Measurements from ENCODE around the gene PRADC1. TPM values are rescaled to one million over a fixed set of nuclear protein-coding genes. Genes with fewer than 3 reads are reported as not detected.

The PRADC1 gene
- total RNA-seq, 4 donors from 2014 or later = 14.3 to 65.2 (median 33.2) TPM

- H3K27ac ChIP-seq = no peak overlapping the region
- peaks cover 0 to 11% of the 10 kb centered on the region in 2 donors for H3K36me3 ChIP-seq
- peaks cover 3 to 4% of the 10 kb centered on the region in 2 donors for H3K4me1 ChIP-seq
- no peaks in the 10 kb centered on the region for H3K27me3 ChIP-seq
- WGBS, 2 donors = 90 to 95% methylated on average over 12 to 14 of the region's 14 CpGs
- no peaks in the 10 kb centered on the region for H3K9me3 ChIP-seq
- no peak overlapping the region for H3K4me3 ChIP-seq (replicated peaks in 1 of 3)
- TF ChIP-seq CTCF (IDR thresholded peaks at IDR 0.05) (no peak), POLR2A (IDR thresholded peaks at IDR 0.05) (no peak)
- intact Hi-C loops (cut with DNase I) = no loop called here
- no peak for DNase-seq
These were observed 4.4 kb downstream of the PRADC1 start for GRCh38 chr2:73228631-73229030.

DNA sequence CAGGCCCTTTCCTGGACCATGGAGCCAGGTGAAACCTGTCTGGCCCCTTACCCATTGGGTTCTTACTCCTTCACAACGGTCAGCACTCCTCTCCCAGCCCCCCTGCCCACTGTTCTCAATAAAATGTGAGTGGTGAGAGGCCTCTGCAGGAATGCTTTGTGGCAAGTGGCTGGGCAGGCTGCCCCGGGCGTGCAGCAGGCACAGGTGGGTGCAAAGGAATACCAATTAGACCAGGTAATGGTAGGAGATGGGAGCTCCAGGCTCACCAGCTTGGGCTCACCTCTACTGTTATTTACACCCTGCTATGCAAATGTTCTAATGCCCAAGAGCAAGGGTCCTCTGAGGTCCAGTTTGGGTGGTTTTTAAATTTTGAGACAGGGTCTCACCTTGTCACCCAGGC lies 6.0 kb downstream of the PRADC1 start:
- intact Hi-C loops (cut with DNase I) = no loop called here
- no peak for DNase-seq
- Histone ChIP-seq H3K4me1 (no peaks in the 10 kb centered on the region), H3K27ac (no peak overlapping the region), H3K9me3 (no peaks in the 10 kb centered on the region), H3K27me3 (no peaks in the 10 kb centered on the region), H3K4me3 (replicated peaks in 1 of 3) (no peak overlapping the region), H3K36me3 (peaks cover 0 to 17% of the 10 kb centered on the region in 2 donors)
- 78 to 88% methylated on average over 2 to 3 of the region's 3 CpGs for WGBS, 2 donors
- TF ChIP-seq POLR2A (IDR thresholded peaks at IDR 0.05) (no peak), CTCF (IDR thresholded peaks at IDR 0.05) (no peak)

- H3K36me3 ChIP-seq = peaks cover 0 to 26% of the 10 kb centered on the region in 2 donors
These were observed 7.3 kb downstream of the PRADC1 start for GRCh38 chr2:73225513-73226360.

DNA sequence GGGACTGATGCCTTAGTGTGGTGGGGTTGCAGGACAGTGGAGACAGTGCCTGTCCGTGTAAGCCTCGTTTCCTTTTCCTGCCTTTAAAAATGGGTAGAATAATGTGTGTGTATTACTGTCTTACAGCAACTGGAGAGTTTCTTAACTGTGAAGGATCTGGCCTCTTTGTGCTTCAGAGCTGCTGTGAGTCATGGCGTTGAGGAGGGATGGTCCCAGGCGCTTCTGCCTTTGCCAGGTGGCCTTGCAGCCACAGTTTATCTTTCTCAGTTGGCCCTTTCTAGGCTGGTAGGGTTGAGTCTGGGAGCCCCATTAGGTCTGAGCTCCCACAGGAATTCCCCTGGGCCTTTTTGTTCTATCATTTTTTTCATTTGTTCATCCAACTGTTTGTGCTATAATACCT lies 9.2 kb downstream of the PRADC1 start:
- H3K27ac ChIP-seq = no peak overlapping the region
- H3K4me1 ChIP-seq = no peaks in the 10 kb centered on the region
- H3K36me3 ChIP-seq = peaks cover 0 to 29% of the 10 kb centered on the region in 2 donors
- H3K9me3 ChIP-seq = no peaks in the 10 kb centered on the region
- 86 to 96% methylated on average over 4 of the region's 4 CpGs for WGBS, 2 donors
- no peaks in the 10 kb centered on the region for H3K27me3 ChIP-seq
- TF ChIP-seq CTCF (IDR thresholded peaks at IDR 0.05) (no peak), POLR2A (IDR thresholded peaks at IDR 0.05) (no peak)
- DNase-seq = no peak
- intact Hi-C loops (cut with DNase I) = no loop called here
- no peak overlapping the region for H3K4me3 ChIP-seq (replicated peaks in 1 of 3)

More at GRCh38 chr2:73225513-73226360, 7.3 kb downstream of the PRADC1 start:
- TF ChIP-seq POLR2A (IDR thresholded peaks at IDR 0.05) (no peak), CTCF (IDR thresholded peaks at IDR 0.05) (no peak)
- H3K4me1 ChIP-seq = no peaks in the 10 kb centered on the region
- no peak for DNase-seq
- no peak overlapping the region for H3K4me3 ChIP-seq (replicated peaks in 1 of 3)
- intact Hi-C loops (cut with DNase I) = no loop called here
- no peaks in the 10 kb centered on the region for H3K27me3 ChIP-seq
- H3K27ac ChIP-seq = no peak overlapping the region
- WGBS, 2 donors = 80 to 87% methylated on average over 9 of the region's 9 CpGs
- H3K9me3 ChIP-seq = no peaks in the 10 kb centered on the region

DNA sequence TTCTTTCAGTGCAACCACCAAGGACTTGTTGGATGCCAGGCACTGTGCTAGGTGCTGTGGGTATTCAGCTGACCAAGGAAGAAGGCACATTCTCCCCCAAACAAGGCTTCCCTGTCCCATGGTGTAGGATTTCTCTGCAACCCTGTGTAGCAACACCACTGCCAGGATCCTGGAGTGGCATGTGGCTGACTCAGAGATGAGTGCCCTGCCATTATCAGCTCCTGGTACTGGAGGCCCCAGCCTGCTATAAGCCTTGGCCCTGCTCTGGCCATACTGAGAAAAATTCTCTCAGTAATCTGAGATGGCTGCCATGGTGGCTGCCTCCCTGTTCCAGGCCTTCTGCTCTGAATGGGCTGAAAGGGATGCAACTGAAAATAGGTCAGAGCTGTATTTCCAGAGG lies 14.7 kb downstream of the PRADC1 start:
- H3K36me3 ChIP-seq = peaks cover 0 to 18% of the 10 kb centered on the region in 2 donors
- no peak overlapping the region for H3K4me3 ChIP-seq (replicated peaks in 1 of 3)
- intact Hi-C loops (cut with DNase I) = no loop called here
- H3K9me3 ChIP-seq = no peaks in the 10 kb centered on the region
- peaks cover 8 to 12% of the 10 kb centered on the region in 2 donors for H3K4me1 ChIP-seq
- TF ChIP-seq CTCF (IDR thresholded peaks at IDR 0.05) = no peak
- TF ChIP-seq POLR2A (IDR thresholded peaks at IDR 0.05) = no peak
- H3K27ac ChIP-seq = no peak overlapping the region
- DNase-seq = no peak
- no peaks in the 10 kb centered on the region for H3K27me3 ChIP-seq

All from thyroid gland (tissue), 4 donors.